HG03108 (cell line): ENCODE results near the gene GPR62.
"Not testable (repeated sequence)": the region's sequence is repeated elsewhere in the genome, so short reads cannot be mapped to it uniquely, and the experiment has no call there.

Experiments
- ATAC-seq: cut with Tn5 transposase; IDR thresholded peaks from one replicate; pipeline ENCODE4 v1.9.1; 2021; ENCODE audit warnings: moderate library complexity; ENCODE audit not compliant: unreplicated experiment

Gene GPR62

DNA sequence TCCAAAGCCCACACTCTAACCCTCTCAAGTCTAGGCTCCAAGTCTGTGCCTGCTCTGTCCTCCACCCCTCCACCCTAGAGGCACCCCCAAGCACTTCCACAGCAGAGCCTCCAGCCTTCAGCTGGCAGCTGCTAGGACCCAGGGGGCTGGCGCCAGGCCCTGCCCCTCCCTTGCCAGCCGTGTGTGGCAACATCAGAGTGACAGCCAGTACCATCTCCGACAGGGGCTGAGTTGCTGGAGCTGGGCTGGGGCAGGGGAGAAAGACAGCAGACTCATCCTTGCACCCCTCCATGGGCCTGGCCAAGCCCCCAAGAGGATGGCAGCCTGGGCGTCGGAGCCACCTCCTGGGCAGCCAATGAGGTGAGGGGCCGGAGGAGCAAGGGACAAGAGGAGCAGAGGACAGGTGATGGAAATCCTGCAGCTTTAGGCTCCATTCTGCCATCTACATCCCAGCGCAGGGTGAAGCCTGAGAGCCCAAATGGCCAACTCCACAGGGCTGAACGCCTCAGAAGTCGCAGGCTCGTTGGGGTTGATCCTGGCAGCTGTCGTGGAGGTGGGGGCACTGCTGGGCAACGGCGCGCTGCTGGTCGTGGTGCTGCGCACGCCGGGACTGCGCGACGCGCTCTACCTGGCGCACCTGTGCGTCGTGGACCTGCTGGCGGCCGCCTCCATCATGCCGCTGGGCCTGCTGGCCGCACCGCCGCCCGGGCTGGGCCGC, at the start of gene GPR62:
Gene GPR62, plus strand, starts transcription at position 207 of the 718 bp plus-strand sequence. Its CDS starts 272 bp downstream, at position 479.
- ATAC-seq = no peak

DNA sequence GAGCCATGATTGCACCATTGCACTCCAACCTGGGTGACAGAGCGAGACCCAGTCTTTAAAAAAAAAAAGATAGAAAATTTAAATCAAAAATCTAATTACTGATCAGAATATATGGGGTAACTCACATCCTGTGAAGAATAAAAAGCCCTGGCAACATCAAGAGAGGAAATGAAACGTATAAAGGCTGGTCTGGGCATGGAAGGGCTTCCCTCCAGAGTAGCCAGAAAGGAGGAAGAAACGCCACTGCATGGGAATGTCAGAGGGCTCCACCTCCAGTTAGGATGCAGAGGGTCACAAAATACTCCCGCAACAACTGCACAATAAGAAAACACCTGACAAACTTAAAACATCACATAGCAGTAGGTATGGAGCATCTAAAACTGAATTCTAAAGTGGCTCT, 47.2 kb upstream of the GPR62 start:
- no peak for ATAC-seq

DNA sequence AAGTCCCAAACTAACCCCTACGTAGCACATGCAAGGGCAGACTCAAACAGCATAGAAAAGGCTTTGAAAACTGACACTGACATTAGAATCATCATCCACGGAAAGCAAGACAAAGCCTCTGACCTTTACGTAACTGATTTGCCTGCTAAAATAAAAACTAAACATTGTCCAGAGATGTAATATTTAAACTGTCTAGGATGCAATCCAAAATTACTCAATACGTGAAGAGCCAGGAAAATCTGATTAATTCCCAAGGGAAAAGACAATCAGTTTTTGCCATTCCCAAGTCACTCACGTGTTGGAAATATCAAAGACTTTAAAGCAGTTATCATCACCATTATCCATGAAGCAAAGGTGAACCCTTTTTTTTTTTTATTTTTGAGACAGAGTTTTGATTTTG, 38.8 kb upstream of the GPR62 start:
- no peak for ATAC-seq

DNA sequence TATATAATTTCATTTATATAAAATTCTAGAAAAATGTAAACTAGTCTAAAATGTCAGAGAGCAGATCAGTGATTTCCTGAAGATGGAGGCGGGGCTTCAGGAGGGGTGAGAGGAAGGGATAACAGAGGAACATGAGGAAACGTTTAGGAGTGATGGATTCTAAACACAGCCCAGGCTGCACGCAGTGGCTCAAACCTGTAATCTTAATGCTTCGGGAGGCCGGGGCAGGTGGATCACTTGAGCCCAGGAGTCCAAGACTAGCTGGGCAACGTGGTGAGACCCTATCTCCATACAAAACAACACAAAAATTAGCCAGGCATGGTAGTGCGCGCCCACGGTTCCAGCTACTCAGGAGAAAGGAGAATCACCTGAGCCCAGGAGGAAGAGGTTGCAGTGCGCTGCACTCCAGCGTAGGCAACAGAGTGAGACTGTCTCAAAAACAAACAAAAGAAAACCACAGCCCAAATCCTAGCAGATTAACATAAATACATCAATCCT, 34.1 kb upstream of the GPR62 start:
- ATAC-seq = no peak

DNA sequence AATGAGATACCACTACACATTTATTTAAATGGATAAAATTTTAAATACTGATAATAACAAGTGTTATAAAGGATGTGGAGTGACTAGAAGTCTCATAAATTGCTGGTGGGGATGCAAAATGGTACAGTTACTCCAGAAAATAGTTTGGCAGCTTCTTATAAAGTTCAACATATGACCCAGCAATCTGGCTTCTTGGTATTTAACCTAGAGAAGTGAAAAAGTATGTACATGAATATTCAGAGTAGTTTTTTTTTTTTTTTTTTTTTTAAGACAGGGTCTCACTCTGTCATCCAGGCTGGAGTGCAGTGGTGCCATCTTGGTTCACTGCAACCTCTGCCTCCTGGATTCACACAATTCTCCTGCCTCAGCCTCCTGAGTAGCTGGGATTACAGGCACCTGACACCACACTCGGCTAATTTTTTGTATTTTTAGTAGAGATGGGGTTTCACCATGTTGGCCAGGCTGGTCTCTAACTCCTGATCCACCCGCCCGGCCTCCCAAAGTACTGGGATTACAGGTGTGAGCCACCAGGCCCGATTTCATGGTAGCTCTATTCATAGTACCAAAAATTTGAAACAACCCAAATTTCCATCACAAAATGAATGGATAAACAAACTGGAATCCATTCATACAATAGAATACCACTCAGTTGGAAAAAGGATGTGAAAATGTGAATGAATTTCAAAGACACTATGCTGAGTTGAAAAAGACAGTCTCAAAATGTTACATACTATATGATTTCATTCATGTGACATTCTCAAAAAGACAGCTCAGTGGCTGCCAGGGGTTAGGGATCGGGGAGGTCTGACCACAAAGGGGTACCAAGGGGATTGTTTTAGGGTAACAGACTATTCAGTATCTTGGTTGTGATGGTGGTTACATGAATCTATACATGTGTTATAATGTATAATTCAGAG, 27.9 kb upstream of the GPR62 start:
- no peak for ATAC-seq

GRCh38 chr3:51928438-51928837, 26.7 kb upstream of the GPR62 start:
- ATAC-seq = no peak

- not testable (repeated sequence) for ATAC-seq
Measured at GRCh38 chr3:51928981-51929380, 26.2 kb upstream of the GPR62 start.

GRCh38 chr3:51929420-51930003, 25.7 kb upstream of the GPR62 start:
- no peak for ATAC-seq

- no peak for ATAC-seq
Measured at GRCh38 chr3:51930439-51930838, 24.7 kb upstream of the GPR62 start.

- no peak for ATAC-seq
Measured at GRCh38 chr3:51931756-51932155, 23.4 kb upstream of the GPR62 start.

DNA sequence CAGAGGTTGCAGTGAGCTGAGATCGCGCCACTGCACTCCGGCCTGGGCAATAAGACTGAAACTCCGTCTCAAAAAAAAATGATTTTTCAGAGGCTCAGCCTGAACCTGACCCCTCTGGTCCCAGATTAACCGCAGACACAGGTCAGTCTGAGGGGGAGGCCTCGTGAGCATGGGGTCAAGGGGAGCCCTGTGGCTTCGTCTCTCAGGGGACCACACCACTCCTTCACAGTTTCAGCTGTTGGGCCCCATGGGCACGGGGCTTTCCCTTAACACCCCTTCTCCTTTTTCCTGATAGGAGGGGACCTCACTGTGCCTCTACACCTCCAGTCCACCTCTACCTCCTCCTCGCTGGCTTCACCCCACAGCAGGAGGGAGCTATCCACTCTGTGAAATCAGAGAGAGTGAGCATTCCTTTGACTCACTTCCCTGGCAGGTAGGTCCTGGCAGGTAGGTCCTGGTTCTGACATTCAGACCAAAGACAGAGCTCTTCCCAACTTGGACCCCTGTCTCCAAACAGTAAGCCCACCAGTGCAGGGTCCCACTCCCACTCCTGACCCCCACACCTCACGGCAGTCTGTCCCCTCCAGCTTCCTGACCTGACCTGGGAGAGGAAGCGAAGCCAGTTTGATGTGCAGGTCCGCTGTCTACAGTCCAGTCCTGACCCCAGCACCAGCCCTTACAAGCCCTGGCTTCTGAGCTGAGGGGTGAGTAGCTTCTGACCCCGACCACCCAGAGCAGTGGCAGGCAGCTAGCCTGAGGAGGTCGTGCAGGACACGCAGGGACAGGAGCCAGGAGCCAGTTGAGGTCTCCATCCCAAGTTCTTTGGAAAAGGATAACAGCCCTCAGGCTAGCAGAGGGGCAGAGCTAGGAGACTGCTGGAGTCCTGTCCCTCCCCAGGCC, 22.5 kb upstream of the GPR62 start:
- no peak for ATAC-seq

GRCh38 chr3:51933471-51934138, 21.6 kb upstream of the GPR62 start:
- ATAC-seq = no peak

- no peak for ATAC-seq
Measured at GRCh38 chr3:51934139-51934850, 20.9 kb upstream of the GPR62 start.

- no peak for ATAC-seq
Measured at GRCh38 chr3:51934991-51935885, 19.9 kb upstream of the GPR62 start.

GRCh38 chr3:51935886-51936755, 19.1 kb upstream of the GPR62 start:
- no peak for ATAC-seq

GRCh38 chr3:51937014-51937413, 18.2 kb upstream of the GPR62 start:
- no peak for ATAC-seq
